HEK293T (cell line): ENCODE measurements around the gene LAMTOR1.

Source experiments
- FOXM1 ChIP-seq: fragments of 450-650 bp; IDR thresholded peaks from 2 replicates; pipeline ENCODE4 v1.6.1; 2017; ENCODE audit warnings: mild to moderate bottlenecking, borderline replicate concordance
- SP1 ChIP-seq: fragments of 450-650 bp; IDR thresholded peaks from 2 replicates; pipeline ENCODE4 v1.6.1; 2017
- SUZ12 ChIP-seq: fragments of 450-650 bp; IDR thresholded peaks from 2 replicates; pipeline ENCODE4 v1.6.1; 2016; ENCODE audit warnings: mild to moderate bottlenecking
- TARDBP ChIP-seq: fragments of 450-650 bp; IDR thresholded peaks from 2 replicates; pipeline ENCODE4 v1.6.1; 2016
- ZNF384 ChIP-seq: fragments of 450-650 bp; IDR thresholded peaks from 2 replicates; pipeline ENCODE4 v1.6.1; 2016

DNA sequence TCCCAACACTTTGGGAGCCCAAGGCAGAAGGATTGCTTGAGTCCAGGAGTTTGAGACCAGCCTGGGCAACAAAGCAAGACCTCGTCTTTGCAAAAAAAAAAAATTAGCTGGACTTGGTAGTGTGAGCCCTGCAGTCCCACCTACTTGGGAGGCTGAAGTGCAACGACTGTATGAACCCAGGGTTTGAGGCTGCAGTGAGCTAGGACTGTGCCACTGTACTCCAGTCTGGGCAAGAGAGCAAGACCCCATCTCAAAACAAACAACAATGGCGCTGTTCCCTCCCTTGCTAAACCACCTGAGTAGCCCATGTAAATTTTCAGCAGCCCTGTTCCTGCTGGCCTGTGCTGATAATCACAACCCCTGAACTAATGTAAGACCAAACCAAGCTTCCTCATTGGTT, 3.1 kb downstream of the LAMTOR1 start:
- TF ChIP-seq SUZ12: no peak
- no peak for TF ChIP-seq TARDBP
- TF ChIP-seq FOXM1: no peak
- TF ChIP-seq SP1: no peak
- TF ChIP-seq ZNF384: no peak
